ENCODE data around the gene RET.

Gene RET

DNA sequence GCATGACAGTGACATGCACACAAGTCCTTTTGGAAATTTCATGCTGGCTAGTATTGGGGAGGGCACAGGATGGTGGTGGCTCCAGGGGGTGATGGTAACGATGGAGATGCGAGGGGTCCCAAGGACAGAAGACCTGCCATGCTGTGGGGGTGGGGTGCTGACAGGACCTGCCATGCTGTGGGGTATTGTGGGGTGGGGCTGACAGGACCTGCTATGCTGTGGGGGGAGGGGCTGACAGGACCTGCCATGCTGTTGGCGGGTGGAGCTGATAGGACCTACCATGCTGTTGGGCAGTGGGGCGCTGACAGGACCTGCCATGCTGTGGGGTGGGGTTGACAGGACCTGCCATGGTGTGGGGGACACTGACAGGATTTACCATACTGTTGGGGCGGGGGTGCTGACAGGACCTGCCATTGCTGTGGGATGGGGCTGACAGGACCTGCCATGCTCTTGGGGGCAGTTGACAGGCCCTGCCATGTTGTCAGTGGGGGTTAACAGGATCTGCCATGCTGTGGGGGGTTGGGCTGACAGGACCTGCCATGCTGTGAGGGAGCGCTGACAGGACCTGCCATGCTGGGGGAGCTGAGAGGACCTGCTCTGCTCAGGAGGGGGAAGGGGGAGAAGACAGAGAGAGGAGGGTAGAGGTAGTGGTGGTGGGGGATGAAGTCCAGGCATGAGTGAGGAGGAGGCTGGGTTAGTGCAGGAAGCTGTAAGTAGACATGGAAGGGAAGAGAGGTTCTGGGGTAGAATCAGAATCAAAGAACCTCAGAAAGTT is 36.2 kb upstream of the RET start:
- TF ChIP-seq, protein P1, sequence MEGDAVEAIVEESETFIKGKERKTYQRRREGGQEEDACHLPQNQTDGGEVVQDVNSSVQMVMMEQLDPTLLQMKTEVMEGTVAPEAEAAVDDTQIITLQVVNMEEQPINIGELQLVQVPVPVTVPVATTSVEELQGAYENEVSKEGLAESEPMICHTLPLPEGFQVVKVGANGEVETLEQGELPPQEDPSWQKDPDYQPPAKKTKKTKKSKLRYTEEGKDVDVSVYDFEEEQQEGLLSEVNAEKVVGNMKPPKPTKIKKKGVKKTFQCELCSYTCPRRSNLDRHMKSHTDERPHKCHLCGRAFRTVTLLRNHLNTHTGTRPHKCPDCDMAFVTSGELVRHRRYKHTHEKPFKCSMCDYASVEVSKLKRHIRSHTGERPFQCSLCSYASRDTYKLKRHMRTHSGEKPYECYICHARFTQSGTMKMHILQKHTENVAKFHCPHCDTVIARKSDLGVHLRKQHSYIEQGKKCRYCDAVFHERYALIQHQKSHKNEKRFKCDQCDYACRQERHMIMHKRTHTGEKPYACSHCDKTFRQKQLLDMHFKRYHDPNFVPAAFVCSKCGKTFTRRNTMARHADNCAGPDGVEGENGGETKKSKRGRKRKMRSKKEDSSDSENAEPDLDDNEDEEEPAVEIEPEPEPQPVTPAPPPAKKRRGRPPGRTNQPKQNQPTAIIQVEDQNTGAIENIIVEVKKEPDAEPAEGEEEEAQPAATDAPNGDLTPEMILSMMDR (IDR thresholded peaks at IDR 0.05; ENCODE audit: insufficient read depth, low read length, missing control alignments): no peak
- no peak for DNase-seq (ENCODE audit: low read depth, low spot score)
- ChIA-PET CTCF (no interaction called here), POLR2A (no interaction called here)
- no peak overlapping the region for H3K4me3 ChIP-seq (ENCODE audit: low read depth, low read length)

DNA sequence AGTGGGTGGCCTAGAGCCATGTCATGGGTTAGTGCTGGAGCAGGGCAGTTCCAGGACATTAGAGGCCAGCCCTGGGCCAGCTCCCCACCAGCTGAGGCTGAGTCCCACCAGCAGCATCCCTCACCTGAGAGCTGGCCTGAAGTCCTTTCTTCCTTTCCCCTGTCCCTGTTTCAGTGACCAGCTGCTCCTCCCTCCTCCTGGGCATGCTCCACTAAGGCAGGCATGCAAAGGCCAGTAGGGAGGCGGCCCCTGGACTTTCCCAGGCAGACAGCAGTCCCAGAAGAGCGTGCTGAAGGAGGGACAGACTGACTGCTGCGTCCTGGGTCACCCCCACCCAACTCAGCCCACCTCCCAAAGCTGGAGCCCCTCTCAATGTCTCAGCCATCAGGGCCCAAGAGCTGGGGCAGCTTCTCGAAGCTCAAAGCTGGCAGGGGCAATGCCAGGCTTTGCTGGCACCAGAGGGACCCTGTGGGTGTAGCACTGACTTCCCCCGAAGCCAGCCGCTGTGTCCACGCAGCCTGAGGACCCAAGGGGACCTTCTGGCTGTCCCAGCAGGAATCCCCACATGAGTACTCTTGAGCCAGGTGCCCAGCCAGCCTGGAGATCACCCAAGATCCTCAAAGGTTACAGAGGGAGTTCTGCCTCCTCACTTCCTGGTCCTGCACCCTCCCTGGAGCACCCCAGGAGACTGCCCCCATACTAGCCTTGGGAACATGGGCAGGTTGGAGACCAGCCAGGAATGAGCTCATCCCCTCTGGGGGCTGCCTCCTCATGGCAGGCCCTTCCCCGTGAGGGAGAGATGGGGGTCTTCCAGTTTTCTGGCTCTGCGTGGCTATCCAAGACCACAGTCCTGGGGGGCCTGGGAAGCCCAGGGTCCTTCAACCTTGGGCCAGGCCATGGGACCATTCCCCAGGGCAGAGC is 35.2 kb upstream of the RET start:
- no peak overlapping the region for H3K4me3 ChIP-seq (ENCODE audit: low read depth, low read length)
- DNase-seq (ENCODE audit: low read depth, low spot score): no peak
- POLR2A ChIA-PET: no interaction called here

DNA sequence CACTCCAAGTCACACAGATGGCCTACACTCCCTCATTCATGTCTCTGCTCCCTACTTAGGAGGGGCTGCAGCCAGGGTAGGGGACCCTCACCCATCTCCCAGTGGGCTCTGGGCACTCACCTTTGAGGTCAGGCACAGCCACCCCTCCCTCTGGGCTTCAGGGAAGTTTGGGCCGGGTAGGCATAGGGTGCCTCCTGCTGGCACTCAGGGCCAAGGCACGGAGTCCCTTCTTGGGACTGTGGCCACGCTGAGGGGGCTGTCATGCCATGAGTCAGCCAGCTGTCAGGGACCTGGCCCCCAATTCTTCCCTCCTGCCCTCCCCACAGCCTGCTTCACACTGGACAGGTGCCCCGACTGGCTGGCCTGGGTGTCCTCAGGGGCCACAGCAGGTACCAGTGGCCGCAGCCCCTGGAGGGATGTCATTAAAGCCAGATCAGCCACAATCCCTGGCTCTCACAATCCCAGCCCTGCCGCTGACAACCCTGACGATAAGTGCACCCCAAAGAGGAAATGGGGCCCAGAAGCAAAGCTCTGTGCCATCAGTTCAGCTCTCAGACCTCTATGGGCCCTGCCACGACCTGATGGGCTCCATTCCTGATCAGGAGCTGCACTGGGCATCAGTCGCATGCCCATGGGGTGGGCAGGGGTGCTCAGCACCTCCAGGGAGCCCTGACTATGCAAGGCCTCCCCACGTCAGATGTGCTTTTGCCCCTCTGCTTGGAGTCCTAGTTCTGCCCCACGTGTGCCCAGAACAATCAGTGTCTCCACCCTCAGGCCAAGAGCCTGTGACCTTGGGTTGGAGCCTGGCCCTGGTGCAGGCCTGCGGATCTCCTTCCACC is 34.1 kb upstream of the RET start:
- POLR2A ChIA-PET: no interaction called here
- DNase-seq (ENCODE audit: low read depth, low spot score): no peak
- TF ChIP-seq, protein P1 (IDR thresholded peaks at IDR 0.05; ENCODE audit: insufficient read depth, low read length, missing control alignments): no peak

More for the DNA sequence above, 35.2 kb upstream of the RET start:
- CTCF ChIA-PET: no interaction called here
- TF ChIP-seq, protein P1 (IDR thresholded peaks at IDR 0.05; ENCODE audit: insufficient read depth, low read length, missing control alignments): no peak

DNA sequence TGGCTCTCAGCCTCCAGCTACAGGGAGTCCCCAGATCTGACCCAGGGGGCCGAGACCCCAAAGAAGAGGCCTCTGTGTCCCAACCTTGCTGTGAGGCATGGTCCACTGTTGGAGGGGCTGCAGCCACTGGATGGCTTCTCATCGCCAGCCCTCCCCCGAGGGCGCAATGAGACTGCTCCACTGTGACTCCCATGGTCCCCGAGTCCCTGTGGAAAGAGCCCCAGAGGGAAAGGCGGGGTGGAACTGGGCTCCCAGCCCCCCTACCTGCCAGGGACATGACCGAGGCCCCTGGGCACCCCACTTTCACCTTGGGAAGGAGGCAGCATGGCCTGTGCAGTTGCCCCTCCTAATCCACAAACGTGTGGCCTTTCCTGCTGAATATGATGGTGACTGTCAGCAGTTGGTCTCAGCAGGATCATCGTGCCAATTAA is 33.5 kb upstream of the RET start:
- POLR2A ChIA-PET: no interaction called here
- TF ChIP-seq, protein P1 (IDR thresholded peaks at IDR 0.05; ENCODE audit: insufficient read depth, low read length, missing control alignments): no peak
- DNase-seq (ENCODE audit: low read depth, low spot score): no peak
- no peak overlapping the region for H3K4me3 ChIP-seq (ENCODE audit: low read depth, low read length)
- CTCF ChIA-PET: no interaction called here

More for the DNA sequence above, 34.1 kb upstream of the RET start:
- CTCF ChIA-PET: no interaction called here
- no peak overlapping the region for H3K4me3 ChIP-seq (ENCODE audit: low read depth, low read length)

DNA sequence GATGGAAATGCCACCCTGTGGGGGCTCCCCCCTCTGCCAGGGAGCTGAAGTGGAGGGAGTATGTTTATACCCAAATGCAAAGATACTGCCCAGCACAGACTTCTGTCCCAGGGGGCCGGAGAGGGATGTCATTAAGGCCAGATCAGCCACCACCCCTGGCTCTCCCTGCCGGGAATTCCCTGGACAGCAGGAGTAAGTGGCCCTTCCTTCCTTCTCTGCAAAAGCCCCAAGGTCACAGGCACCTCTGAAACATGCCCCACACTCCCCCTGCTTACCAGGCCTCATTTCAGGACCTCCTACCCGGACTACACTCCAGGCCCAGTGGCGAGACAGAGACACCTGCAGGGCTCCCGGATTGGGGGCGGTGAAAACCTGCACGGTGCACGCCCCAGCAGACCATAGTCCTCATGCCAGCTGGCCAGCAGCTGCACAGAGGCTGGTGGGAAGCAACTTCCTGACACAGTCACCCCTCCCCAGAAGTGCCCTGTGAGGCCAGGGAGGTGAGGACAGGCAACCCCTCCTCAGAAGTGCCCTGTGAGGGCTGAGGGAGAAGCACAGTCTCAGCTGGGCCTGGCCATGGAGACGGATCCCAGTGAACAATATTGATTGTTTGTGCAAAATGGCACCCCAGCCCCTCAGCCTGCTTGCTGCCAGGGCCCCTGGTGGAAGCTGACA is 33.0 kb upstream of the RET start:
- POLR2A ChIA-PET: no interaction called here
- no peak for DNase-seq (ENCODE audit: low read depth, low spot score)
- CTCF ChIA-PET: no interaction called here
- TF ChIP-seq, protein P1 (IDR thresholded peaks at IDR 0.05; ENCODE audit: insufficient read depth, low read length, missing control alignments): no peak
- H3K4me3 ChIP-seq (ENCODE audit: low read depth, low read length): no peak overlapping the region
